GM10266 (cell line): ENCODE measurements around the gene ST6GAL1.
"Not testable (repeated sequence)": the region's sequence is repeated elsewhere in the genome, so short reads cannot be mapped to it uniquely, and the experiment has no call there.

Source experiments
- DNase-seq: peaks from one replicate; pipeline ENCODE4 v3.0.0; 2012; ENCODE audit errors: extremely low spot score
- CTCF ChIP-seq: IDR thresholded peaks from 2 replicates; pipeline ENCODE4 v1.5.1; 2012; ENCODE audit warnings: mild to moderate bottlenecking, low read depth; ENCODE audit not compliant: control insufficient read depth, insufficient read depth; ENCODE audit errors: missing control alignments

The ST6GAL1 gene

GRCh38 chr3:186986406-186986805 is 56.1 kb downstream of the ST6GAL1 start:
- TF ChIP-seq CTCF: no peak
- DNase-seq: no peak

GRCh38 chr3:186986816-186987215 is 56.5 kb downstream of the ST6GAL1 start:
- no peak for TF ChIP-seq CTCF
- DNase-seq: no peak

GRCh38 chr3:186988806-186989205 is 58.5 kb downstream of the ST6GAL1 start:
- DNase-seq: peak; percentile 44
- TF ChIP-seq CTCF: no peak

- no peak for TF ChIP-seq CTCF
Observed at GRCh38 chr3:186989429-186989828, 59.1 kb downstream of the ST6GAL1 start.

GRCh38 chr3:186990277-186990676 is 60.0 kb downstream of the ST6GAL1 start:
- DNase-seq: no peak
- no peak for TF ChIP-seq CTCF

More at GRCh38 chr3:186989429-186989828, 59.1 kb downstream of the ST6GAL1 start:
- DNase-seq: no peak

GRCh38 chr3:186990878-186991308 is 60.6 kb downstream of the ST6GAL1 start:
- TF ChIP-seq CTCF: no peak
- DNase-seq: no peak

- no peak for DNase-seq
- TF ChIP-seq CTCF: no peak
Observed at GRCh38 chr3:186991470-186991869, 61.1 kb downstream of the ST6GAL1 start.

- DNase-seq: not testable (repeated sequence)
Observed at GRCh38 chr3:186992096-186992495, 61.8 kb downstream of the ST6GAL1 start.
